ENCODE data around the gene LSAMP.

LSAMP gene

DNA sequence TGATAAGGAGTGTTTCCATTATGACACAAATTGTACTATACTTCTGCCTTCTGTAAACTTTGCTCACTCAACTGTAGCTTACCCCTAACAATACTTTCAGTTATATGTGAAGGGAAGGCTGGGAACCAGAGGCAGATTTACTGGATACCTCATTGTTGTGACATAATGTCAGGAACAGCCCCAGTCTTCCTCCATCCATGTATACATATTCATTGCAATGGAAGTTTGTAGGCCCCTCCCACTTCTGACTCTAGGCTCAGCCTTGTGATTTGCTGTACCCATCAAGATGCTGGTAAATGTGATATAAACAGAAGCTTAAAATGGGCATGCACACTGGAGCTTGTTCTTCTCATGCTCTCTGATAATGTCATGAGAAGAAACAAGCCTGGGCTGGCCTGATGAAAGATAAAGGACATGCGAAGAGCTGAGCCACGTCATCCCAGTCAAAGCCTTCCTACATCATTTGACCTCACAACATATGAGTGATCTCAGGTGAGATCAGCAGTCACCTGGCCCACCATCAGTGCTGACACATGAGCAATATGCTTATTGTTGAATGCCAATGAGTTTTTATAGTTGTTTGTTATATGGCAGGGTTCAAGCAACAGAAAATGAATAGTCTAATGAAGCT, 554.2 kb downstream of the LSAMP start:
- Histone ChIP-seq H3K27me3 (ENCODE audit: control insufficient read depth, insufficient read depth, low read length) (no peaks in the 10 kb centered on the region), H3K4me1 (ENCODE audit: control insufficient read depth, insufficient read depth, low read length) (no peaks in the 10 kb centered on the region; the same call in 1 of the 2 replicates), H3K4me3 (ENCODE audit: low read length) (no peak overlapping the region), H3K36me3 (ENCODE audit: control insufficient read depth, insufficient read depth, low read length) (no peaks in the 10 kb centered on the region), H3K27ac (ENCODE audit: low read length) (no peak overlapping the region), H3K9me3 (ENCODE audit: control insufficient read depth, insufficient read depth, low read length) (no peaks in the 10 kb centered on the region)
- no peak for DNase-seq (ENCODE audit: low read depth, low spot score)
- WGBS (ENCODE audit: insufficient coverage, insufficient read length) = no CpG with 5 or more reads among the region's 2 CpGs

- no peaks in the 10 kb centered on the region for H3K9me3 ChIP-seq (ENCODE audit: control insufficient read depth, insufficient read depth, low read length)
- H3K4me3 ChIP-seq (ENCODE audit: low read length) = no peak overlapping the region
- no peaks in the 10 kb centered on the region; the same call in 1 of the 2 replicates for H3K4me1 ChIP-seq (ENCODE audit: control insufficient read depth, insufficient read depth, low read length)
- no peak overlapping the region for H3K27ac ChIP-seq (ENCODE audit: low read length)
- 100% methylated on average over 1 of the region's 2 CpGs for WGBS (ENCODE audit: insufficient coverage, insufficient read length)
- no peak for DNase-seq (ENCODE audit: low read depth, low spot score)
- no peaks in the 10 kb centered on the region for H3K36me3 ChIP-seq (ENCODE audit: control insufficient read depth, insufficient read depth, low read length)
- no peaks in the 10 kb centered on the region for H3K27me3 ChIP-seq (ENCODE audit: control insufficient read depth, insufficient read depth, low read length)
Observed at GRCh38 chr3:115890579-115890978, 554.7 kb downstream of the LSAMP start.

- Histone ChIP-seq H3K4me1 (ENCODE audit: control insufficient read depth, insufficient read depth, low read length) (no peaks in the 10 kb centered on the region), H3K27ac (ENCODE audit: low read length) (no peak overlapping the region), H3K36me3 (ENCODE audit: control insufficient read depth, insufficient read depth, low read length) (no peaks in the 10 kb centered on the region), H3K4me3 (ENCODE audit: low read length) (no peak overlapping the region), H3K27me3 (ENCODE audit: control insufficient read depth, insufficient read depth, low read length) (no peaks in the 10 kb centered on the region), H3K9me3 (ENCODE audit: control insufficient read depth, insufficient read depth, low read length) (no peaks in the 10 kb centered on the region)
- WGBS (ENCODE audit: insufficient coverage, insufficient read length) = no CpG with 5 or more reads among the region's 2 CpGs
- no peak for DNase-seq (ENCODE audit: low read depth, low spot score)
Observed at GRCh38 chr3:115885621-115886020, 559.7 kb downstream of the LSAMP start.

- H3K36me3 ChIP-seq (ENCODE audit: control insufficient read depth, insufficient read depth, low read length) = no peaks in the 10 kb centered on the region
- no peaks in the 10 kb centered on the region for H3K4me1 ChIP-seq (ENCODE audit: control insufficient read depth, insufficient read depth, low read length)
- no peak overlapping the region for H3K27ac ChIP-seq (ENCODE audit: low read length)
- H3K27me3 ChIP-seq (ENCODE audit: control insufficient read depth, insufficient read depth, low read length) = no peaks in the 10 kb centered on the region
- DNase-seq (ENCODE audit: low read depth, low spot score) = no peak
- H3K4me3 ChIP-seq (ENCODE audit: low read length) = no peak overlapping the region
- H3K9me3 ChIP-seq (ENCODE audit: control insufficient read depth, insufficient read depth, low read length) = no peaks in the 10 kb centered on the region
- WGBS (ENCODE audit: insufficient coverage, insufficient read length) = no CpG with 5 or more reads among the region's 1 CpG
Observed at GRCh38 chr3:115877615-115877899, 567.7 kb downstream of the LSAMP start.

DNA sequence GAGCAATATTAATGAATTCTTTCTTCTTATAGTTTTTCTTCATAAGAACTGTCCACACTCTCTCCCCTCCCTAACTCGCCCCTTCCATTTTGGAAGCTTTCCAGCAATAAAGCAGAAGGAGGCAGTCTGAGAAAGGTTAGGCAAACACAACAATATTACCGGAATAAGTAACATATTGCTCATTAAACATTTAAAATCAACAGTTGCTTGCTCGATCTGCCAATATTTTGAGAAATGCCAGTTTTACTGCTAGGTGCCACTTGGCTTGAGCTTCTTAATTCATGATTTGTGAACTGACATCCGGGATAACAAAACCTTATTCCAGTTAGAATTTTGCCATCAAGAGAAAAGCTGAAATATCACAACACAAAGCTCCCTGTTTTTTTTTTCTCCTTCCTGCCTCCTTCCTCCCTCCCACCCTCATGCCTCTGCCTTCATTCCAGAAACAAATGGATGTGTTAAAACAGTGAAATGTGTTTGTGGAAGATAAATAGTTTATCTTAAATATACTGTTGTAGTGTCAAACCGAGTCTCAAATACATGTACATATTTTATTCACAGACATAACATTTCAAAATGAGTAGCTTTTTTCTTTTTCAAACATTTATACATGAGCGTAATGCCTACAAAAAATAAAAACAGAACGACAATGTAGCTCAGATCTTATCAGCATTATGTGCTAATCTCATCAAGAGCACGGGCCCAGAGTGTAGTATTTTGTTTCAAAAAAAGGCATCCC, 568.2 kb downstream of the LSAMP start:
- no peak overlapping the region for H3K4me3 ChIP-seq (ENCODE audit: low read length)
- H3K27me3 ChIP-seq (ENCODE audit: control insufficient read depth, insufficient read depth, low read length) = no peaks in the 10 kb centered on the region
- WGBS (ENCODE audit: insufficient coverage, insufficient read length) = no CpG with 5 or more reads among the region's 8 CpGs
- no peaks in the 10 kb centered on the region for H3K9me3 ChIP-seq (ENCODE audit: control insufficient read depth, insufficient read depth, low read length)
- H3K4me1 ChIP-seq (ENCODE audit: control insufficient read depth, insufficient read depth, low read length) = no peaks in the 10 kb centered on the region
- no peak for DNase-seq (ENCODE audit: low read depth, low spot score)
- no peak overlapping the region for H3K27ac ChIP-seq (ENCODE audit: low read length)
- H3K36me3 ChIP-seq (ENCODE audit: control insufficient read depth, insufficient read depth, low read length) = no peaks in the 10 kb centered on the region

GRCh38 chr3:115875460-115875859, 569.8 kb downstream of the LSAMP start:
- Histone ChIP-seq H3K36me3 (ENCODE audit: control insufficient read depth, insufficient read depth, low read length) (no peaks in the 10 kb centered on the region), H3K4me1 (ENCODE audit: control insufficient read depth, insufficient read depth, low read length) (no peaks in the 10 kb centered on the region), H3K27ac (ENCODE audit: low read length) (no peak overlapping the region), H3K4me3 (ENCODE audit: low read length) (no peak overlapping the region), H3K9me3 (ENCODE audit: control insufficient read depth, insufficient read depth, low read length) (no peaks in the 10 kb centered on the region), H3K27me3 (ENCODE audit: control insufficient read depth, insufficient read depth, low read length) (no peaks in the 10 kb centered on the region)
- DNase-seq (ENCODE audit: low read depth, low spot score) = no peak
- no CpG with 5 or more reads among the region's 1 CpG for WGBS (ENCODE audit: insufficient coverage, insufficient read length)

- H3K27me3 ChIP-seq (ENCODE audit: control insufficient read depth, insufficient read depth, low read length) = no peaks in the 10 kb centered on the region
- DNase-seq (ENCODE audit: low read depth, low spot score) = no peak
- no peak overlapping the region for H3K4me3 ChIP-seq (ENCODE audit: low read length)
- no peaks in the 10 kb centered on the region for H3K9me3 ChIP-seq (ENCODE audit: control insufficient read depth, insufficient read depth, low read length)
- H3K4me1 ChIP-seq (ENCODE audit: control insufficient read depth, insufficient read depth, low read length) = no peaks in the 10 kb centered on the region
- H3K36me3 ChIP-seq (ENCODE audit: control insufficient read depth, insufficient read depth, low read length) = no peaks in the 10 kb centered on the region
- H3K27ac ChIP-seq (ENCODE audit: low read length) = no peak overlapping the region
Observed at GRCh38 chr3:115871735-115872134, 573.6 kb downstream of the LSAMP start.

DNA sequence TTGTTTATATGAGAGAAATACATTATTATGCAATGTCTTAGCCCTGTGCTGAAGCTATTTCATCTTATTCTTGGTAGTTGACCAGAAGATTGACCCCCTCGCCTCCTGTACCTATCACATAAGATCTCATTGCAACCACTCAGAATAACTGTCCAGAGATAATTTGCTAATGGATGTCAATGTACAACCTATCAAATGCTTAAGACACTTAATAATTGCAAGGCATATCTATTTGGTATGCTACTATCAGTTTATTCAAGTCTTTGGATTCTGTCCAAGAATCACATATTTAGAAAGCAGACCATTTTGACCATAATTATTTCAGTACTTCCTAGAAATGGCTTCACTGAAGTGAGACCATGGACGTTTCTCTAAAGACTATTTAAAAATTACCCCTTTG, 580.4 kb downstream of the LSAMP start:
- DNase-seq (ENCODE audit: low read depth, low spot score) = no peak
- H3K27me3 ChIP-seq (ENCODE audit: control insufficient read depth, insufficient read depth, low read length) = no peaks in the 10 kb centered on the region; the same call in 1 of the 2 replicates
- no peak overlapping the region for H3K4me3 ChIP-seq (ENCODE audit: low read length)
- no peaks in the 10 kb centered on the region for H3K9me3 ChIP-seq (ENCODE audit: control insufficient read depth, insufficient read depth, low read length)
- no peak overlapping the region for H3K27ac ChIP-seq (ENCODE audit: low read length)
- peaks cover 7% of the 10 kb centered on the region; the same call in 1 of the 2 replicates for H3K4me1 ChIP-seq (ENCODE audit: control insufficient read depth, insufficient read depth, low read length)
- no CpG with 5 or more reads among the region's 2 CpGs for WGBS (ENCODE audit: insufficient coverage, insufficient read length)
- no peaks in the 10 kb centered on the region for H3K36me3 ChIP-seq (ENCODE audit: control insufficient read depth, insufficient read depth, low read length)

DNA sequence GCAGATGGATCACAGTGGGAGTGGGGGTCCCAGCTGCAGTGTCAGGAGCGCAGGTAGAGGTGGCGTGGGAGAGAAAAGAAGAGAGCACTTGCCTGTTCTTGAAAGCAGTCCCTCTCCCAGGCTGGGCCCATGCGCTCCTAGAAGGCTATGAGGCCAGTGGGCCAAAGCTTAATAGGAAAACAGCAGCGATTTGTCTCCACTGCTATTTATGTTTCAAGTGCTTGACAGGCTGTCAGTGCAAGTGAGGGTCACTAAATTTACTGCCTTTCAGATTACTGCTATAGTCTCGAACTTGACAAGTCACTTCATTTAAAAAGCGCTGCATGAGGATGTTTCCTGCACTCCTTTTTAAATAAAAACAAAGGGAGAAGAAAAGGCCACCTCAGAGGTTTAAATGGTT, 582.4 kb downstream of the LSAMP start:
- Histone ChIP-seq H3K9me3 (ENCODE audit: control insufficient read depth, insufficient read depth, low read length) (no peaks in the 10 kb centered on the region), H3K27ac (ENCODE audit: low read length) (no peak overlapping the region), H3K4me1 (ENCODE audit: control insufficient read depth, insufficient read depth, low read length) (peaks cover 7% of the 10 kb centered on the region; the same call in 1 of the 2 replicates), H3K36me3 (ENCODE audit: control insufficient read depth, insufficient read depth, low read length) (no peaks in the 10 kb centered on the region), H3K4me3 (ENCODE audit: low read length) (no peak overlapping the region), H3K27me3 (ENCODE audit: control insufficient read depth, insufficient read depth, low read length) (no peaks in the 10 kb centered on the region; the same call in 1 of the 2 replicates)
- no CpG with 5 or more reads among the region's 6 CpGs for WGBS (ENCODE audit: insufficient coverage, insufficient read length)
- DNase-seq (ENCODE audit: low read depth, low spot score) = no peak

- H3K36me3 ChIP-seq (ENCODE audit: control insufficient read depth, insufficient read depth, low read length) = no peaks in the 10 kb centered on the region
- H3K4me3 ChIP-seq (ENCODE audit: low read length) = no peak overlapping the region
- H3K9me3 ChIP-seq (ENCODE audit: control insufficient read depth, insufficient read depth, low read length) = no peaks in the 10 kb centered on the region
- H3K4me1 ChIP-seq (ENCODE audit: control insufficient read depth, insufficient read depth, low read length) = peaks cover 7% of the 10 kb centered on the region; the same call in 1 of the 2 replicates
- DNase-seq (ENCODE audit: low read depth, low spot score) = no peak
- no peak overlapping the region for H3K27ac ChIP-seq (ENCODE audit: low read length)
- H3K27me3 ChIP-seq (ENCODE audit: control insufficient read depth, insufficient read depth, low read length) = no peaks in the 10 kb centered on the region; the same call in 1 of the 2 replicates
- no CpG with 5 or more reads among the region's 1 CpG for WGBS (ENCODE audit: insufficient coverage, insufficient read length)
Observed at GRCh38 chr3:115862099-115862498, 583.2 kb downstream of the LSAMP start.

Data from iPS DF 6.9 (cell line).